Measurements from ENCODE around the gene PRM2.

GRCh38 chr16:11232302-11232851, 43.9 kb downstream of the PRM2 start:
- TF ChIP-seq CTCF (IDR thresholded peaks at IDR 0.05; ENCODE audit: extremely low read depth in 1 of 2, insufficient read depth in 1 of 2, low read depth in 1 of 2, low read length in 2 of 2): no peak
- no peak for TF ChIP-seq MAX (IDR thresholded peaks at IDR 0.05; ENCODE audit: insufficient read depth, insufficient read length)
- TF ChIP-seq POLR2AphosphoS5 (IDR thresholded peaks at IDR 0.05; ENCODE audit: insufficient read depth, low read depth, low read length): no peak

All from endothelial cell of umbilical vein (primary cell).